Activated CD4-positive, alpha-beta memory T cell treated with anti-CD3 and anti-CD28 coated beads, Interleukin-2, amount 10 ng/mL, durations not matched to agents 7 days and 5 days (primary cell): ENCODE data around the gene ASCC1. TPM values are rescaled to one million over a fixed set of nuclear protein-coding genes. Genes with fewer than 3 reads are reported as not detected.
A peak's percentile ranks its signal among the peaks of the same experiment; 100 is the strongest.
"Not testable (repeated sequence)": the region's sequence is repeated elsewhere in the genome, so short reads cannot be mapped to it uniquely, and the experiment has no call there.

ENCODE experiments used
- CTCF ChIA-PET: fragments of 350-600 bp; sonication (Branson Sonifier 250); formaldehyde crosslinking; loops from one replicate; lab custom pipeline; 2021; ENCODE audit warnings: antibody characterized with exemption, inconsistent platforms; lab: Charles Lee
- POLR2A ChIA-PET: fragments of 350-600 bp; sonication (Branson Sonifier 250); formaldehyde crosslinking; loops from one replicate; lab custom pipeline; 2021; ENCODE audit warnings: antibody characterized with exemption; lab: Charles Lee
- DNase-seq: peaks from one replicate; pipeline ENCODE4 v3.0.0-alpha.2; 2020
- H3K27ac Mint-ChIP-seq: one replicate; pipeline ENCODE4 v1.8.0; 2021; ENCODE audit warnings: mild to moderate bottlenecking, mixed read lengths
- H3K27me3 Mint-ChIP-seq: one replicate; pipeline ENCODE4 v1.8.0; 2021; ENCODE audit warnings: mixed read lengths
- H3K36me3 Mint-ChIP-seq: one replicate; pipeline ENCODE4 v1.8.0; 2021; ENCODE audit warnings: low read depth, mixed read lengths
- H3K4me1 Mint-ChIP-seq: one replicate; pipeline ENCODE4 v1.8.0; 2021; ENCODE audit warnings: mixed read lengths
- H3K4me3 Mint-ChIP-seq: one replicate; pipeline ENCODE4 v1.8.0; 2021; ENCODE audit warnings: mild to moderate bottlenecking, mixed read lengths
- H3K9me3 Mint-ChIP-seq: one replicate; pipeline ENCODE4 v1.8.0; 2021; ENCODE audit warnings: mixed read lengths
- total RNA-seq, 2 experiments: library from RNA; stranded (reverse); gene quantifications; one replicate each; pipeline ENCODE4 v1.2.3, GENCODE V29; 2021

The ASCC1 gene
- total RNA-seq, 2 experiments from 2014 or later = 35.5 to 36.2 TPM

DNA sequence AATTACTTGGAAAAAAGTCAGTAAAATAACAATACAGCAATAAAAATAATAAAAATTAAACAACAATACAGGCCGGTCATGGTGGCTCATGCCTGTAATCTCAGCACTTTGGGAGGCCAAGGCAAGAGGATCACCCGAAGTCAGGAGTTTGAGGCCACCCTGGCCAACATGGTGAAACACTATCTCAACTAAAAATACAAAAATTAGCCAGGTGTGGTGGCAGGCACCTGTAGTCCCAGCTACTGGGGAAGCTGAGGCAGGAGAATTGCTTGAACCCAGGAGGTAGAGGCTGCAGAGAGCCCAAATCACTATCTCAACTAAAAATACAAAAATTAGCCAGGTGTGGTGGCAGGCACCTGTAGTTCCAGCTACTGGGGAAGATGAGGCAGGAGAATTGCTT, 4.2 kb downstream of the ASCC1 start:
- H3K27me3 Mint-ChIP-seq, H3K9me3 Mint-ChIP-seq, H3K4me3 Mint-ChIP-seq, H3K27ac Mint-ChIP-seq, DNase-seq: not testable (repeated sequence)
- Mint-ChIP-seq H3K36me3 (peaks cover 40% of the 10 kb centered on the region), H3K4me1 (peaks cover 52% of the 10 kb centered on the region)
- ChIA-PET POLR2A (interaction anchor here (0.7 to 1.0 kb wide), 2 partner anchors 36 to 660 kb away, joined by 3 to 4 read pairs; no protein-coding TSS in a partner anchor), CTCF (interaction anchor here (1.3 kb wide), 1 partner anchor 163 kb away, joined by 4 read pairs; no protein-coding TSS in a partner anchor)

- ChIA-PET CTCF (interaction anchor here (0.6 to 1.3 kb wide), 3 partner anchors 30 to 162 kb away, joined by 3 to 5 read pairs (median 4); no protein-coding TSS in a partner anchor), POLR2A (interaction anchor here (0.7 to 1.0 kb wide), 2 partner anchors 36 to 661 kb away, joined by 3 to 4 read pairs; no protein-coding TSS in a partner anchor)
- not testable (repeated sequence) for H3K4me3 Mint-ChIP-seq, H3K27ac Mint-ChIP-seq, DNase-seq, H3K27me3 Mint-ChIP-seq, H3K9me3 Mint-ChIP-seq
- H3K4me1 Mint-ChIP-seq = peaks cover 47% of the 10 kb centered on the region
- peaks cover 43% of the 10 kb centered on the region for H3K36me3 Mint-ChIP-seq
Observed at GRCh38 chr10:72211381-72211780, 4.7 kb downstream of the ASCC1 start.

DNA sequence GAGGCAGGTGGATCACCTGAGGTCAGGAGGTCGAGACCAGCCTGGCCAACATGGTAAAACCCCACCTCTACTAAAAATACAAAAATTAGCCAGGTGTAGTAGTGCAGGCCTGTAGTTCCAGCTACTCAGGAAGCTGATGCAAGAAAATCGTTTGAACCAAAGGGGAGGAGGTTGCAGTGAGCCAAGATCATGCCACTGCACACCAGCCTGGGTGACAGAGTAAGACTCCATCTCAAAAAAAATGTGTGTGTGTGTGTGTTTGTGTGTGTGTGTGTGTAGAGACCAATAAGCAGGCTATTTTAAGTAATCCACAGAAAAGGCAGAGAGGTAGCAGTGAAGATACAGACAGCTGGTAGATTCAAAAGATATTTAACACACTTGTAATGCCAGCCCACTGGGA, 7.5 kb downstream of the ASCC1 start:
- ChIA-PET CTCF (interaction anchor here (0.8 to 1.1 kb wide), 2 partner anchors 66 to 160 kb away, joined by 3 to 4 read pairs; no protein-coding TSS in a partner anchor), POLR2A (interaction anchor here (0.9 kb wide), 2 partner anchors 10 to 127 kb away, joined by 3 read pairs; no protein-coding TSS in a partner anchor)
- Mint-ChIP-seq H3K4me1 (peaks cover 31% of the 10 kb centered on the region), H3K36me3 (peaks cover 49% of the 10 kb centered on the region), H3K27ac (peak overlapping the region; percentile 97)
- DNase-seq = peak; percentile 36
- not testable (repeated sequence) for H3K9me3 Mint-ChIP-seq, H3K27me3 Mint-ChIP-seq, H3K4me3 Mint-ChIP-seq

GRCh38 chr10:72206511-72207229, 9.4 kb downstream of the ASCC1 start:
- H3K27me3 Mint-ChIP-seq = no peaks in the 10 kb centered on the region
- peaks cover 23% of the 10 kb centered on the region for H3K4me1 Mint-ChIP-seq
- no peak overlapping the region for H3K27ac Mint-ChIP-seq
- H3K36me3 Mint-ChIP-seq = peaks cover 53% of the 10 kb centered on the region
- POLR2A ChIA-PET = no interaction called here
- DNase-seq = no peak
- CTCF ChIA-PET = no interaction called here
- no peaks in the 10 kb centered on the region for H3K9me3 Mint-ChIP-seq
- H3K4me3 Mint-ChIP-seq = no peak overlapping the region

GRCh38 chr10:72204724-72205123, 11.4 kb downstream of the ASCC1 start:
- Mint-ChIP-seq H3K36me3 (peaks cover 42% of the 10 kb centered on the region), H3K27ac (no peak overlapping the region), H3K9me3 (no peaks in the 10 kb centered on the region), H3K4me3 (no peak overlapping the region), H3K27me3 (no peaks in the 10 kb centered on the region), H3K4me1 (peaks cover 14% of the 10 kb centered on the region)
- no peak for DNase-seq
- ChIA-PET CTCF (no interaction called here), POLR2A (no interaction called here)

DNA sequence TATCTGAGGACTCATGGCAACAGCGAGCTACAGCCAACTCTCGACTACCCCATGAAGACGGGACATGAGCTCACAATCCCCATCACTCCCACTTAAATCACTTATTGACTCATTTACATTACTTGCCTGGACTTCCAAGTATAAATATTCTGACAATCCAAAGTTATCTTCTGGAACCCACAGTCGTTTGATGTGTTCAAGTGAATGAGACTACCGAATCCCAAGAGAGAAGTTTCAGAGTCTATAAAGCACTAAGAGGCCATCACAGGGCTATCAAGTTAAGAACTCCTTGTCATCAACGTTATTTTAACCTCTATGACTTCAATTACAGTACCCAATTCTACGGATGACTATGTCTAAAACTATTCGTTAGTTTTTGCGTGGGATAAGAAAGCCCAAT, 11.8 kb downstream of the ASCC1 start:
- Mint-ChIP-seq H3K4me3 (no peak overlapping the region), H3K4me1 (peaks cover 13% of the 10 kb centered on the region), H3K36me3 (peaks cover 44% of the 10 kb centered on the region), H3K9me3 (no peaks in the 10 kb centered on the region), H3K27ac (no peak overlapping the region), H3K27me3 (no peaks in the 10 kb centered on the region)
- DNase-seq = no peak
- POLR2A ChIA-PET = no interaction called here
- CTCF ChIA-PET = no interaction called here

DNA sequence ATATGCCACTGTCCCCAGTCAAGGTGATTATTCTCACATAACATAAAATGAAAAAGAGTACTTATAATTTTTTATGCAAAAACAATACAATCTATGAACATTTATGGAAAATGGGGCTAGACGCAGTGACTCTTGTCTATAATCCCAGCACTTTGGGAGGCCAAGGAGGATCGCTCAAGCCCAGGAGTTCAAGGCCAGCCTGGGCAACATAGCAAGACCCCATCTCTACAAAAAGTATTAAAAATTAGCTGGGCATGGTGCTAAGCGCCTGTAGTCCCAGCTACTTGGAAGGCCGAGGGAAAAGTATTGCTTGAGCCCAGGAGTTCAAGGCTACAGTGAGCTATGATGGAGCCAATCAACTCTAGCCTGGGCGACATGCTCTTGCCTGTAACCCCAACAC, 14.8 kb downstream of the ASCC1 start:
- ChIA-PET CTCF (interaction anchor here (0.7 kb wide), 1 partner anchor 138 kb away, joined by 3 read pairs; no protein-coding TSS in a partner anchor), POLR2A (no interaction called here)
- Mint-ChIP-seq H3K9me3 (no peaks in the 10 kb centered on the region), H3K4me3 (no peak overlapping the region), H3K27ac (no peak overlapping the region), H3K36me3 (peaks cover 27% of the 10 kb centered on the region), H3K4me1 (no peaks in the 10 kb centered on the region), H3K27me3 (no peaks in the 10 kb centered on the region)
- no peak for DNase-seq

GRCh38 chr10:72200883-72201282, 15.2 kb downstream of the ASCC1 start:
- Mint-ChIP-seq H3K36me3 (peaks cover 30% of the 10 kb centered on the region), H3K4me1 (no peaks in the 10 kb centered on the region), H3K9me3 (no peaks in the 10 kb centered on the region), H3K27ac (no peak overlapping the region), H3K27me3 (no peaks in the 10 kb centered on the region), H3K4me3 (no peak overlapping the region)
- ChIA-PET POLR2A (no interaction called here), CTCF (interaction anchor here (0.7 kb wide), 1 partner anchor 138 kb away, joined by 3 read pairs; no protein-coding TSS in a partner anchor)
- no peak for DNase-seq

- Mint-ChIP-seq H3K9me3 (no peaks in the 10 kb centered on the region), H3K27ac (peak overlapping the region; percentile 35), H3K4me3 (no peak overlapping the region), H3K27me3 (no peaks in the 10 kb centered on the region), H3K36me3 (peaks cover 28% of the 10 kb centered on the region), H3K4me1 (no peaks in the 10 kb centered on the region)
- POLR2A ChIA-PET = no interaction called here
- no peak for DNase-seq
- CTCF ChIA-PET = no interaction called here
Observed at GRCh38 chr10:72194949-72195348, 21.1 kb downstream of the ASCC1 start.

- no peak for DNase-seq
- Mint-ChIP-seq H3K27ac (no peak overlapping the region), H3K4me1 (no peaks in the 10 kb centered on the region), H3K4me3 (no peak overlapping the region), H3K36me3 (peaks cover 36% of the 10 kb centered on the region), H3K27me3 (no peaks in the 10 kb centered on the region), H3K9me3 (peaks cover 7% of the 10 kb centered on the region)
- CTCF ChIA-PET = interaction anchor here (0.7 kb wide), 1 partner anchor 1117 kb away, joined by 3 read pairs; no protein-coding TSS in a partner anchor
- POLR2A ChIA-PET = no interaction called here
Observed at GRCh38 chr10:72186982-72187330, 29.1 kb downstream of the ASCC1 start.

GRCh38 chr10:72186258-72186981, 29.7 kb downstream of the ASCC1 start:
- Mint-ChIP-seq H3K4me3 (no peak overlapping the region), H3K9me3 (peaks cover 7% of the 10 kb centered on the region), H3K4me1 (no peaks in the 10 kb centered on the region), H3K27ac (no peak overlapping the region), H3K27me3 (no peaks in the 10 kb centered on the region), H3K36me3 (peaks cover 36% of the 10 kb centered on the region)
- POLR2A ChIA-PET = no interaction called here
- CTCF ChIA-PET = interaction anchor here (0.7 kb wide), 1 partner anchor 1116 kb away, joined by 3 read pairs; no protein-coding TSS in a partner anchor
- DNase-seq = no peak

- H3K9me3 Mint-ChIP-seq = peaks cover 7% of the 10 kb centered on the region
- H3K27me3 Mint-ChIP-seq = no peaks in the 10 kb centered on the region
- no peaks in the 10 kb centered on the region for H3K4me1 Mint-ChIP-seq
- no peak overlapping the region for H3K27ac Mint-ChIP-seq
- POLR2A ChIA-PET = no interaction called here
- H3K4me3 Mint-ChIP-seq = no peak overlapping the region
- H3K36me3 Mint-ChIP-seq = peaks cover 44% of the 10 kb centered on the region
- no peak for DNase-seq
- CTCF ChIA-PET = interaction anchor here (2.0 to 2.1 kb wide), 2 partner anchors 58 to 153 kb away, joined by 4 read pairs; no protein-coding TSS in a partner anchor
Observed at GRCh38 chr10:72184156-72184555, 31.9 kb downstream of the ASCC1 start.

DNA sequence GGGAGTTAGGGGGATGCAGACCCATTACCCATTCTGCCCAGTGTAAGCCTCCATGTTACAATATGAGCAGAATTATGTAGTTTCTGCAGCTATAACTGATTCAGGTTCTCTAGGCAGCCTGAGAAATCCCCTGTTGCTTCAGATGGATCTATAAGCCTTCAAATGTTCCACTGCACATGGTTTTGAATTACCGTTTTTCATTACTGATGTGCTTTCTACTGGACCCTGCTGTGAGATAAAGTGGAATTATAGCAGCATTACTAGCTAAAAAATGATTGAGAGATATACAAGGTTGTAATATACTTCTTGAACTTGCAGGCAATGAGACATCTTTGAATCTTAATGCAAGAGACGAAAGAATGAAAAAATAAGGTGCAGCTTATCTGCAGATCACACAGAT, 38.6 kb downstream of the ASCC1 start:
- H3K4me3 Mint-ChIP-seq = no peak overlapping the region
- H3K27me3 Mint-ChIP-seq = no peaks in the 10 kb centered on the region
- no peak overlapping the region for H3K27ac Mint-ChIP-seq
- CTCF ChIA-PET = interaction anchor here (0.5 kb wide), 1 partner anchor 128 kb away, joined by 3 read pairs; no protein-coding TSS in a partner anchor
- H3K4me1 Mint-ChIP-seq = peaks cover 12% of the 10 kb centered on the region
- no peaks in the 10 kb centered on the region for H3K9me3 Mint-ChIP-seq
- DNase-seq = no peak
- POLR2A ChIA-PET = no interaction called here
- peaks cover 31% of the 10 kb centered on the region for H3K36me3 Mint-ChIP-seq
